ENCODE measurements around the gene LAMA2. TPM values are rescaled to one million over a fixed set of nuclear protein-coding genes. Genes with fewer than 3 reads are reported as not detected.

The LAMA2 gene
- total and polyA plus RNA-seq, 7 experiments from 2014 or later: 0.02 to 0.59 (median 0.35) TPM; not detected in 4

DNA sequence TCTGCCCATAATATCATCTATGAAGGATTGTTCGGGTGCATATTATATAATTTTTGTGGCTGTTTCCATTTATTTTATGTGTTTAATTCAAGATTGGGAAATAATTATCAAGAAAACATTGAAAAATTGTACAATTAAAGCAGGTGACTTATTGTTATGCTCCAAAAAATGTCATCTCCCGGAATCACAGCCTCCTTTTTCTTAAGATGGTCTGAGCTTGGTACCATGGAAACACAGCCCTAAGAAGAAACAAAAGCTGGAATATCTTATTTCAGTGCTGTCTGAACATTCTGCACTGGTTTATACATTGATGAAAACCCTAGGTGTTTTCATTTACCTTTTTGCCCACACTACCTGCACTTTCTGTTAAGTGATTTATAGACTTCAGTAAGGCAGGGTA, 459.9 kb downstream of the LAMA2 start:
- no peaks in the 10 kb centered on the region for H3K36me3 ChIP-seq (ENCODE audit: control insufficient read depth in 2 of 3, insufficient read depth in 3 of 3, low read length in 3 of 3)
- peaks cover 5 to 41% (median 16%) of the 10 kb centered on the region in 5 donors for H3K27me3 Mint-ChIP-seq
- intact Hi-C loops (cut with micrococcal nuclease): no loop called here
- no peak overlapping the region for H3K4me3 Mint-ChIP-seq
- H3K9me3 ChIP-seq (ENCODE audit: control insufficient read depth in 2 of 3, low read length in 3 of 3): no peaks in the 10 kb centered on the region
- no peak overlapping the region for H3K27ac Mint-ChIP-seq
- peaks cover 0 to 3% (median 0%) of the 10 kb centered on the region in 5 donors for H3K36me3 Mint-ChIP-seq
- peaks cover 0 to 1% (median 0%) of the 10 kb centered on the region in 7 donors for H3K4me1 Mint-ChIP-seq
- H3K4me1 ChIP-seq (ENCODE audit: control insufficient read depth in 2 of 2, insufficient read depth in 2 of 2, low read length in 2 of 2): no peaks in the 10 kb centered on the region
- no peak overlapping the region for H3K4me3 ChIP-seq (ENCODE audit: low read length)
- POLR2A ChIA-PET: interaction anchor here (0.7 kb wide), 1 partner anchor 8 kb away, joined by 3 read pairs; no protein-coding TSS in a partner anchor
- H3K27me3 ChIP-seq (ENCODE audit: control insufficient read depth in 2 of 2, insufficient read depth in 2 of 2, low read length in 2 of 2): no peaks in the 10 kb centered on the region
- ATAC-seq (no peak), DNase-seq (no peak)
- peaks cover 0 to 5% (median 2%) of the 10 kb centered on the region in 11 donors for H3K9me3 Mint-ChIP-seq
- CTCF ChIA-PET: no interaction called here
- H3K27ac ChIP-seq (ENCODE audit: low read depth, low read length): no peak overlapping the region

DNA sequence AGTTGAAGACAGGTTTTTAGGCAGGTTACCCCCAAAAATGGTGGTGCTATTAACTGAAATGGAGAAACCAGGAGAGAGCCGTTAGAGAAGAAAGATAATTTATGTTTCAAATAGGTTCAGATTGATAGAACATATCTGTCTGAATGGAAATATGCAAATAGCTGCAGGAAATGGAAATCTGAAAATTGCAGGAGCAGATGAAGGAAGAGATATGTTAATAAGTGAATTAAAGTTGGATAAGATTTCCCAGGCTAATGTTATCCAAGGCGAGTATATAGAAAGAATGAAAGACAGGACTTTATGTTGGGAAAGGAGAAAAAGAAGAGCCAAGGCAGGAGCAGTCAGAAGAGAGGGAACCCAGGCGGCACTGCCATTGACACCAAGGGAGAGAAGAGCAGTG, 461.4 kb downstream of the LAMA2 start:
- ChIA-PET CTCF (no interaction called here), POLR2A (no interaction called here)
- Histone ChIP-seq H3K4me1 (ENCODE audit: control insufficient read depth in 2 of 2, insufficient read depth in 2 of 2, low read length in 2 of 2) (no peaks in the 10 kb centered on the region), H3K36me3 (ENCODE audit: control insufficient read depth in 2 of 3, insufficient read depth in 3 of 3, low read length in 3 of 3) (no peaks in the 10 kb centered on the region), H3K4me3 (ENCODE audit: low read length) (no peak overlapping the region), H3K27ac (ENCODE audit: low read depth, low read length) (no peak overlapping the region), H3K9me3 (ENCODE audit: control insufficient read depth in 2 of 3, low read length in 3 of 3) (no peaks in the 10 kb centered on the region), H3K27me3 (ENCODE audit: control insufficient read depth in 2 of 2, insufficient read depth in 2 of 2, low read length in 2 of 2) (no peaks in the 10 kb centered on the region)
- DNase-seq (no peak), ATAC-seq (no peak)
- Mint-ChIP-seq H3K36me3 (peaks cover 0 to under 1% (median 0%) of the 10 kb centered on the region in 5 donors), H3K4me1 (peaks cover 0 to 1% (median 0%) of the 10 kb centered on the region in 7 donors), H3K4me3 (no peak overlapping the region), H3K27ac (no peak overlapping the region), H3K27me3 (peaks cover 5 to 34% (median 14%) of the 10 kb centered on the region in 5 donors), H3K9me3 (peaks cover 0 to 3% (median under 1%) of the 10 kb centered on the region in 11 donors)
- intact Hi-C loops (cut with micrococcal nuclease): no loop called here

DNA sequence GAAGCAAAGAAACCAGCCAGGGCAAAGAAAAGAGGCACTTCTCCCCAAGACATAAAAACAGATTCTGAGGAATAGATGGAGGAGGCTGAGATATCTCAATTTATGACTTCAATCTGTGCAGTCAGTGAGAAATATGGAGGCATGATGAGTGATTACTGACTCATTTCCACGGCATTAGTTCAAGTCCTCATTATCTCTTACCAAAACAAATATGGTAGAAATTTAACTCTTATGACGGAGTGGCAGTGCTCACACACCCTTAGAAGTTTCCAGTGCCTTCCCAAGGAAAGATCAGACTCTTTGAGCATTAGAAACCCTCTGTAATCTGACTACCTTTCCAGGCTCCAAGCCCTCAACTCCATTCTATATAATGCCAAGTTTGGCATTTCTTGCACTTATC, 463.0 kb downstream of the LAMA2 start:
- peaks cover 0 to 1% (median 0%) of the 10 kb centered on the region in 7 donors for H3K4me1 Mint-ChIP-seq
- H3K9me3 Mint-ChIP-seq: peaks cover 0 to 3% (median 0%) of the 10 kb centered on the region in 11 donors
- no peak overlapping the region for H3K4me3 Mint-ChIP-seq

DNA sequence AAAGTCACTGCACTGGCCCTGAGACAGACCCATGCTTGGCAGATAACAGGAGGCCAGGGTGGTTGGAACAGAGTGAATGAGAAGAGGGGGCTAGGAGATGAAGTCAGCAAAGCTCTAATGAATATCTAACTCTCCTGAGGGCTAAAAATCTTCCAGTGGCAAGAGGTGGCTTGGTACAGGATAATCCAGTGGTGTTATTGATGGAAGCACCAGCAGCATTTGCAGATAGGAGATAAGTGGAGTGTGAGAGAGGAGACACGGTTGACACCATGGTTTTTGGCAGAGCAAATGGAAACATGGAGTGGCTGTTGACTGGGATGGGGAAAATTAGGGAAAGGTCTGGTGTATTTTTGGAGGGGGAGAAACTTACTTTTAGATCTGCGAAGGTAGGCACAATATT, 464.0 kb downstream of the LAMA2 start:
- no peaks in the 10 kb centered on the region for H3K36me3 ChIP-seq (ENCODE audit: control insufficient read depth in 2 of 3, insufficient read depth in 3 of 3, low read length in 3 of 3)
- ChIA-PET CTCF (no interaction called here), POLR2A (no interaction called here)
- ATAC-seq (no peak), DNase-seq (no peak)
- no peaks in the 10 kb centered on the region for H3K9me3 ChIP-seq (ENCODE audit: control insufficient read depth in 2 of 3, low read length in 3 of 3)
- H3K4me3 ChIP-seq (ENCODE audit: low read length): no peak overlapping the region
- no peak overlapping the region for H3K27ac ChIP-seq (ENCODE audit: low read depth, low read length)
- Mint-ChIP-seq H3K27ac (no peak overlapping the region), H3K36me3 (no peaks in the 10 kb centered on the region), H3K4me1 (peaks cover 0 to 1% (median 0%) of the 10 kb centered on the region in 7 donors), H3K4me3 (no peak overlapping the region), H3K9me3 (peaks cover 0 to 3% (median 0%) of the 10 kb centered on the region in 11 donors), H3K27me3 (peaks cover 0 to 26% (median 6%) of the 10 kb centered on the region in 5 donors)
- intact Hi-C loops (cut with micrococcal nuclease): no loop called here
- H3K27me3 ChIP-seq (ENCODE audit: control insufficient read depth in 2 of 2, insufficient read depth in 2 of 2, low read length in 2 of 2): no peaks in the 10 kb centered on the region
- H3K4me1 ChIP-seq (ENCODE audit: control insufficient read depth in 2 of 2, insufficient read depth in 2 of 2, low read length in 2 of 2): no peaks in the 10 kb centered on the region

More for the DNA sequence above, 463.0 kb downstream of the LAMA2 start:
- intact Hi-C loops (cut with micrococcal nuclease): no loop called here
- Histone ChIP-seq H3K4me1 (ENCODE audit: control insufficient read depth in 2 of 2, insufficient read depth in 2 of 2, low read length in 2 of 2) (no peaks in the 10 kb centered on the region), H3K27me3 (ENCODE audit: control insufficient read depth in 2 of 2, insufficient read depth in 2 of 2, low read length in 2 of 2) (no peaks in the 10 kb centered on the region), H3K36me3 (ENCODE audit: control insufficient read depth in 2 of 3, insufficient read depth in 3 of 3, low read length in 3 of 3) (no peaks in the 10 kb centered on the region), H3K27ac (ENCODE audit: low read depth, low read length) (no peak overlapping the region), H3K9me3 (ENCODE audit: control insufficient read depth in 2 of 3, low read length in 3 of 3) (no peaks in the 10 kb centered on the region), H3K4me3 (ENCODE audit: low read length) (no peak overlapping the region)
- ChIA-PET CTCF (no interaction called here), POLR2A (no interaction called here)
- no peak overlapping the region for H3K27ac Mint-ChIP-seq
- ATAC-seq: no peak
- H3K36me3 Mint-ChIP-seq: no peaks in the 10 kb centered on the region
- H3K27me3 Mint-ChIP-seq: peaks cover 0 to 26% (median 12%) of the 10 kb centered on the region in 5 donors
- DNase-seq: no peak

DNA sequence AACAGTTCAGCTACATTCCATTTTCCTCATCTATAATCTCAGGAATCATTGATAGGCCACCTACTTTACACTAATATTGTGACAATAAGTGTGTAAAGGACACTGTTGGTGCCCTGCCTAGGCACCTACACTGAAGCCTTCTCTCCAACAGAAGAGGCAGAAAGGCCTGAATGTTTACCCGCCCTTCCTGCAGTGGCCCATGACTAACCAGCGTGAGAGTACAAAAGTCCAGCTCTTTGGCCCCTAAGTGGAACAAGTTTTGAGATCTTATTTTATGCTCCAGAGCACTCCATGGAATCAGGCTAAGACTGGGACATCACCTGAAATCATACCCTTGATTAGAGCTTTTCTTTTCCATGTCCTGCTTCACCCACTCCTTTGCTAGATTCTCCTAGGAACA, 467.3 kb downstream of the LAMA2 start:
- Histone ChIP-seq H3K4me1 (ENCODE audit: control insufficient read depth in 2 of 2, insufficient read depth in 2 of 2, low read length in 2 of 2) (no peaks in the 10 kb centered on the region), H3K27ac (ENCODE audit: low read depth, low read length) (no peak overlapping the region), H3K27me3 (ENCODE audit: control insufficient read depth in 2 of 2, insufficient read depth in 2 of 2, low read length in 2 of 2) (no peaks in the 10 kb centered on the region), H3K9me3 (ENCODE audit: control insufficient read depth in 2 of 3, low read length in 3 of 3) (no peaks in the 10 kb centered on the region), H3K36me3 (ENCODE audit: control insufficient read depth in 2 of 3, insufficient read depth in 3 of 3, low read length in 3 of 3) (no peaks in the 10 kb centered on the region), H3K4me3 (ENCODE audit: low read length) (no peak overlapping the region)
- H3K27me3 Mint-ChIP-seq: peaks cover 0 to 12% (median 0%) of the 10 kb centered on the region in 5 donors
- H3K9me3 Mint-ChIP-seq: no peaks in the 10 kb centered on the region
- ChIA-PET CTCF (no interaction called here), POLR2A (no interaction called here)
- ATAC-seq: no peak
- no peaks in the 10 kb centered on the region for H3K4me1 Mint-ChIP-seq
- no peak for DNase-seq
- H3K36me3 Mint-ChIP-seq: no peaks in the 10 kb centered on the region
- intact Hi-C loops (cut with micrococcal nuclease): no loop called here
- no peak overlapping the region for H3K27ac Mint-ChIP-seq
- H3K4me3 Mint-ChIP-seq: no peak overlapping the region

DNA sequence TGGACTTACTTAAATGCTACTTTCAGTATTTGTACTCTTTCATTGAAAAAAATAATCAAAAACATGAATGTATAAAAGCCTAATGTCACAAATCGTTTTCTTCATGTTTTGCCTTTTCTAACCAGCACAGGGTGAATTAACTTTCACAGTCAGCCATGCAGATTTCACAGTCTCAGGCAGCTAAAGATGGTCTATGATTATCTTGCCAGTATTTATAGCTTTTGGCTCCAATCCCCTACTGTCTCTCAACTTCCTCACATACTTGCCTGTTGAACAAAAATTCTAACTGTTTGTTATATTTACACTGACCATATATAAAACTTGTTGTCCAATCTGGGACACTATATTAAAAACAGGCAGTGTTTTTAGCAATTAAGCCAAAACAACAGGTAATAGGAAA, 468.9 kb downstream of the LAMA2 start:
- intact Hi-C loops (cut with micrococcal nuclease): no loop called here
- Histone ChIP-seq H3K4me3 (ENCODE audit: low read length) (no peak overlapping the region), H3K27ac (ENCODE audit: low read depth, low read length) (no peak overlapping the region), H3K36me3 (ENCODE audit: control insufficient read depth in 2 of 3, insufficient read depth in 3 of 3, low read length in 3 of 3) (no peaks in the 10 kb centered on the region), H3K4me1 (ENCODE audit: control insufficient read depth in 2 of 2, insufficient read depth in 2 of 2, low read length in 2 of 2) (no peaks in the 10 kb centered on the region), H3K9me3 (ENCODE audit: control insufficient read depth in 2 of 3, low read length in 3 of 3) (no peaks in the 10 kb centered on the region), H3K27me3 (ENCODE audit: control insufficient read depth in 2 of 2, insufficient read depth in 2 of 2, low read length in 2 of 2) (no peaks in the 10 kb centered on the region)
- Mint-ChIP-seq H3K4me3 (no peak overlapping the region), H3K9me3 (no peaks in the 10 kb centered on the region), H3K4me1 (no peaks in the 10 kb centered on the region), H3K27me3 (peaks cover 0 to 10% (median 0%) of the 10 kb centered on the region in 5 donors), H3K27ac (no peak overlapping the region), H3K36me3 (no peaks in the 10 kb centered on the region)
- ChIA-PET POLR2A (no interaction called here), CTCF (interaction anchor here (0.8 kb wide), 1 partner anchor 19 kb away, joined by 3 read pairs; no protein-coding TSS in a partner anchor)
- no peak for ATAC-seq
- no peak for DNase-seq

DNA sequence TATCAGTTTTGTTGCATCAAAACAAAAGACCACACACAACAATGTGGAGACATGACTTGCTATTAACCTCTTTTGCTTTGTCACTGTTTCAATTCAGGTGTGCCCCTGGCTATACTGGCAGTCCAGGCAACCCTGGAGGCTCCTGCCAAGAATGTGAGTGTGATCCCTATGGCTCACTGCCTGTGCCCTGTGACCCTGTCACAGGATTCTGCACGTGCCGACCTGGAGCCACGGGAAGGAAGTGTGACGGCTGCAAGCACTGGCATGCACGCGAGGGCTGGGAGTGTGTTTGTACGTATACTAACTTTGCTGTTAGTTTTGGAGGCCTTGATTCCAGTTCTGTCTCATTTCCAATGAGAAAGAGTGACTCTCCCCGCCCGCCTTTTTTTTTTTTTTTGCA, 470.1 kb downstream of the LAMA2 start:
- Mint-ChIP-seq H3K36me3 (no peaks in the 10 kb centered on the region), H3K27ac (no peak overlapping the region), H3K4me3 (no peak overlapping the region), H3K4me1 (no peaks in the 10 kb centered on the region), H3K27me3 (peaks cover 0 to 8% (median 5%) of the 10 kb centered on the region in 5 donors), H3K9me3 (no peaks in the 10 kb centered on the region)
- H3K27me3 ChIP-seq (ENCODE audit: control insufficient read depth in 2 of 2, insufficient read depth in 2 of 2, low read length in 2 of 2): no peaks in the 10 kb centered on the region
- CTCF ChIA-PET: no interaction called here
- ATAC-seq (no peak), DNase-seq (no peak)
- no peaks in the 10 kb centered on the region for H3K36me3 ChIP-seq (ENCODE audit: control insufficient read depth in 2 of 3, insufficient read depth in 3 of 3, low read length in 3 of 3)
- POLR2A ChIA-PET: no interaction called here
- no peak overlapping the region for H3K27ac ChIP-seq (ENCODE audit: low read depth, low read length)
- H3K4me3 ChIP-seq (ENCODE audit: low read length): no peak overlapping the region
- no peaks in the 10 kb centered on the region for H3K9me3 ChIP-seq (ENCODE audit: control insufficient read depth in 2 of 3, low read length in 3 of 3)
- H3K4me1 ChIP-seq (ENCODE audit: control insufficient read depth in 2 of 2, insufficient read depth in 2 of 2, low read length in 2 of 2): no peaks in the 10 kb centered on the region
- intact Hi-C loops (cut with micrococcal nuclease): no loop called here
